Gastroesophageal sphincter (tissue), 3 donors: ENCODE data around the gene DIAPH2.

Experiments used
- EP300 ChIP-seq: sonication (generic); formaldehyde crosslinking; IDR thresholded peaks from one replicate; pipeline ENCODE4 v1.6.1; 2017; ENCODE audit warnings: antibody characterized with exemption, mild to moderate bottlenecking
- POLR2A ChIP-seq, 2 donors: fragments of 450-650 bp; IDR thresholded peaks; one replicate each; pipeline ENCODE4 v1.6.1; 2017; ENCODE audit warnings: antibody characterized with exemption in 2 of 2, mild to moderate bottlenecking in 2 of 2, moderate library complexity in 1 of 2
- TF ChIP-seq, protein P1 (sequence below), 4 experiments: fragments of 200-600 bp in 2 of 4; fragments of 450-650 bp in 2 of 4; sonication (generic) in 1 of 4; IDR thresholded peaks; one replicate each; pipeline ENCODE4 v1.5.1; 2017 to 2019; ENCODE audit warnings: antibody characterized with exemption in 4 of 4, mild to moderate bottlenecking in 2 of 4, moderate library complexity in 2 of 4

- TF ChIP-seq POLR2A (IDR thresholded peaks at IDR 0.05) (no peak), EP300 (no peak)
- TF ChIP-seq, protein P1, sequence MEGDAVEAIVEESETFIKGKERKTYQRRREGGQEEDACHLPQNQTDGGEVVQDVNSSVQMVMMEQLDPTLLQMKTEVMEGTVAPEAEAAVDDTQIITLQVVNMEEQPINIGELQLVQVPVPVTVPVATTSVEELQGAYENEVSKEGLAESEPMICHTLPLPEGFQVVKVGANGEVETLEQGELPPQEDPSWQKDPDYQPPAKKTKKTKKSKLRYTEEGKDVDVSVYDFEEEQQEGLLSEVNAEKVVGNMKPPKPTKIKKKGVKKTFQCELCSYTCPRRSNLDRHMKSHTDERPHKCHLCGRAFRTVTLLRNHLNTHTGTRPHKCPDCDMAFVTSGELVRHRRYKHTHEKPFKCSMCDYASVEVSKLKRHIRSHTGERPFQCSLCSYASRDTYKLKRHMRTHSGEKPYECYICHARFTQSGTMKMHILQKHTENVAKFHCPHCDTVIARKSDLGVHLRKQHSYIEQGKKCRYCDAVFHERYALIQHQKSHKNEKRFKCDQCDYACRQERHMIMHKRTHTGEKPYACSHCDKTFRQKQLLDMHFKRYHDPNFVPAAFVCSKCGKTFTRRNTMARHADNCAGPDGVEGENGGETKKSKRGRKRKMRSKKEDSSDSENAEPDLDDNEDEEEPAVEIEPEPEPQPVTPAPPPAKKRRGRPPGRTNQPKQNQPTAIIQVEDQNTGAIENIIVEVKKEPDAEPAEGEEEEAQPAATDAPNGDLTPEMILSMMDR (IDR thresholded peaks at IDR 0.05): no peak
These were observed 44.4 kb downstream of the DIAPH2 start for GRCh38 chrX:96729053-96729452.
